T-cell (primary cell): Measurements from ENCODE around the gene SMIM1. TPM values are rescaled to one million over a fixed set of nuclear protein-coding genes. Genes with fewer than 3 reads are reported as not detected.
"Not testable (repeated sequence)": the region's sequence is repeated elsewhere in the genome, so short reads cannot be mapped to it uniquely, and the experiment has no call there.

Experiments used
- ATAC-seq, 4 experiments: fragments of 200-7000 bp in 3 of 4; fragments of 150-1000 bp in 1 of 4; cut with Tn5 transposase; replicated peaks in 1 of 4; 1 replicate in 3 of 4; 2 replicates in 1 of 4; pipeline ENCODE4 v1.10.0; 2021; ENCODE audit warnings: moderate library complexity in 3 of 4, mild to moderate bottlenecking in 2 of 4, moderate number of reproducible peaks in 1 of 4
- CTCF ChIA-PET, 2 donors: fragments of 300-600 bp; sonication (Branson Sonifier 250); formaldehyde crosslinking; loops; one replicate each; lab custom pipeline; 2022; ENCODE audit warnings: antibody characterized with exemption in 2 of 2; lab: Charles Lee
- POLR2A ChIA-PET, 2 donors: fragments of 300-600 bp; sonication (Branson Sonifier 250); formaldehyde crosslinking; loops; one replicate each; lab custom pipeline; 2022; ENCODE audit warnings: antibody characterized with exemption in 2 of 2; lab: Charles Lee
- DNase-seq, 35 experiments: peaks; one replicate each; pipeline versions ENCODE4 v3.0.0 to v3.0.0-alpha.2; 2013 to 2023
- H3K27ac ChIP-seq: one replicate; pipeline ENCODE4 v1.5.1; 2013; ENCODE audit warnings: low read length
- H3K27me3 ChIP-seq, 2 experiments: replicated peaks in 1 of 2; 1 replicate in 1 of 2; 2 replicates in 1 of 2; pipeline versions ENCODE4 v1.6.1 to v1.7.0; 2013; ENCODE audit warnings: low read length in 1 of 2, mixed read lengths in 1 of 2; ENCODE audit not compliant: control insufficient read depth in 2 of 2, insufficient read depth in 2 of 2; ENCODE audit errors: extremely low read depth in 1 of 2
- H3K36me3 ChIP-seq, 2 donors: 1 replicate in 1 of 2; 2 replicates in 1 of 2; pipeline versions ENCODE4 v1.6.1 to v1.7.0; 2013; ENCODE audit warnings: low read length in 1 of 2; ENCODE audit not compliant: control insufficient read depth in 2 of 2, insufficient read depth in 1 of 2; ENCODE audit errors: extremely low read depth in 1 of 2
- H3K4me1 ChIP-seq, 2 experiments: 1 replicate in 1 of 2; 2 replicates in 1 of 2; pipeline versions ENCODE4 v1.6.1 to v1.7.0; 2013; ENCODE audit warnings: low read length in 2 of 2, mixed read lengths in 1 of 2; ENCODE audit not compliant: insufficient read depth in 2 of 2, control insufficient read depth in 1 of 2; ENCODE audit errors: extremely low read depth in 1 of 2
- H3K4me3 ChIP-seq, 2 donors: 1 replicate in 1 of 2; 2 replicates in 1 of 2; pipeline versions ENCODE4 v1.5.1 to v1.7.0; 2013; ENCODE audit warnings: mild to moderate bottlenecking in 2 of 2, low read length in 1 of 2, moderate library complexity in 1 of 2; ENCODE audit not compliant: control insufficient read depth in 1 of 2; ENCODE audit errors: extremely low read depth in 1 of 2
- H3K9me3 ChIP-seq: 2 replicates; pipeline ENCODE4 v1.7.0; 2013
- H3K27ac Mint-ChIP-seq, 2 donors: one replicate each; pipeline ENCODE4 v1.8.0; 2020 to 2021; ENCODE audit warnings: mild to moderate bottlenecking in 2 of 2, mixed read lengths in 2 of 2
- H3K27me3 Mint-ChIP-seq, 2 donors: one replicate each; pipeline ENCODE4 v1.8.0; 2021 to 2022; ENCODE audit warnings: mixed read lengths in 2 of 2
- H3K36me3 Mint-ChIP-seq: one replicate; pipeline ENCODE4 v1.8.0; 2021; ENCODE audit warnings: mixed read lengths
- H3K4me1 Mint-ChIP-seq, 3 donors: one replicate each; pipeline ENCODE4 v1.8.0; 2020 to 2022; ENCODE audit warnings: mixed read lengths in 3 of 3, mild to moderate bottlenecking in 1 of 3
- H3K4me3 Mint-ChIP-seq, 3 donors: one replicate each; pipeline ENCODE4 v1.8.0; 2020 to 2022; ENCODE audit warnings: mild to moderate bottlenecking in 3 of 3, mixed read lengths in 3 of 3, moderate library complexity in 3 of 3
- H3K9me3 Mint-ChIP-seq, 3 donors: one replicate each; pipeline ENCODE4 v1.8.0; 2020 to 2022; ENCODE audit warnings: mixed read lengths in 3 of 3
- WGBS: methylation state at CpG from one replicate; pipeline ENCODE4 v1.1.5; 2013; ENCODE audit warnings: missing lambda C conversion rate; ENCODE audit not compliant: insufficient coverage; 5-methylcytosine and 5-hydroxymethylcytosine counted together
- total RNA-seq, 35 experiments: library from RNA in 6 of 35; stranded (reverse) in 6 of 35; fragments of 120-200 nt in 1 of 35; gene quantifications; one replicate each; pipeline versions ENCODE4 v1.2.1 to v1.2.4 and lab custom pipeline; 2013 to 2026

The SMIM1 gene
- total RNA-seq (1 to 10 TPM; 1.3 to 6.2 (median 4.2) TPM), total RNA-seq (lab: John Stamatoyannopoulos, UW) (0 to 2.0 (median 0.73) reads per million in 29 experiments)
- 1.4 TPM for total RNA-seq (2013)

GRCh38 chr1:3772715-3773571 is at the start of gene SMIM1:
TSS of gene SMIM1 (plus strand) at chr1:3772749. CDS start at chr1:3775374, 2,625 bp downstream.
- Histone ChIP-seq H3K9me3 (no peaks in the 10 kb centered on the region), H3K27ac (no peak within 1 kb of the TSS), H3K27me3 (peaks cover 0 to 30% of the 10 kb centered on the region in 2 experiments), H3K4me3 (peak within 1 kb of the TSS; percentile 47 to 63), H3K4me1 (peaks cover 7 to 33% of the 10 kb centered on the region in 2 experiments), H3K36me3 (no peaks in the 10 kb centered on the region)
- 17% methylated on average over 47 of the region's 55 CpGs for WGBS
- ChIA-PET CTCF (no interaction called here), POLR2A (no interaction called here)
- ATAC-seq (no peak), DNase-seq (peak in 1 of 35 experiments; percentile 23)
- Mint-ChIP-seq H3K4me1 (peaks cover 9 to 22% (median 12%) of the 10 kb centered on the region in 3 donors), H3K27ac (peak within 1 kb of the TSS in 1 of 2 donors; percentile 48), H3K9me3 (no peaks in the 10 kb centered on the region), H3K4me3 (peak within 1 kb of the TSS; percentile 67 to 74 (median 68)), H3K27me3 (no peaks in the 10 kb centered on the region), H3K36me3 (no peaks in the 10 kb centered on the region)

DNA sequence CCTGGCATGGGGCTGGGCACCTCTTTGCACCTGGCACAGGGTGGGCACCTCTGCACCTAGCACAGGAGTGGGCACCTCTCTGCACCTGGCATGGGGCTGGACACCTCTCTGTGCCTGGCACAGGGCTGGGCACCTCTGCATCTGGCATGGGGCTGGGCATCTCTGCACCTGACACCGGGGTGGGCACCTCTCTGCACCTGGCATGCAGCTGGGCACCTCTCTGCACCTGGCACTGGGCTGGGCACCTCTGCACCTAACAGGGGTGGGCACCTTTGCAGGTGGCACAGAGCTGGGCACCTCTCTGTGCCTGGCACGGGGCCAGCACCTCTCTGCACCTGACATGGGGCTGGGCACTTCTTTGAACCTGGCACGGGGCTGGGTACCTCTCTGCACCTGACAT is 49.7 kb upstream of the SMIM1 start:
- Histone ChIP-seq H3K4me1 (peaks cover 0 to 27% of the 10 kb centered on the region in 2 experiments), H3K9me3 (no peaks in the 10 kb centered on the region), H3K27me3 (peaks cover 0 to 30% of the 10 kb centered on the region in 2 experiments), H3K27ac (no peak overlapping the region), H3K36me3 (no peaks in the 10 kb centered on the region), H3K4me3 (no peak overlapping the region)
- no peak overlapping the region for H3K4me3 Mint-ChIP-seq
- 68% methylated on average over 3 of the region's 3 CpGs for WGBS
- DNase-seq, result no peak
- ChIA-PET CTCF (no interaction called here), POLR2A (no interaction called here)
- ATAC-seq, result no peak
- H3K27ac Mint-ChIP-seq, result no peak overlapping the region
- no peaks in the 10 kb centered on the region for H3K9me3 Mint-ChIP-seq
- no peaks in the 10 kb centered on the region for H3K36me3 Mint-ChIP-seq
- peaks cover 0 to 5% of the 10 kb centered on the region in 2 donors for H3K27me3 Mint-ChIP-seq
- peaks cover 1 to 14% (median 7%) of the 10 kb centered on the region in 3 donors for H3K4me1 Mint-ChIP-seq

GRCh38 chr1:3724416-3725030 is 48.0 kb upstream of the SMIM1 start:
- H3K27ac ChIP-seq, H3K36me3 ChIP-seq, H3K27me3 Mint-ChIP-seq, H3K9me3 Mint-ChIP-seq, H3K27ac Mint-ChIP-seq, H3K36me3 Mint-ChIP-seq, H3K4me3 Mint-ChIP-seq, POLR2A ChIA-PET, H3K4me3 ChIP-seq, H3K9me3 ChIP-seq: not testable (repeated sequence)
- peak; percentile 52 to 66 (median 60) for ATAC-seq
- Histone ChIP-seq H3K4me1 (peaks cover 0 to 17% of the 10 kb centered on the region in 2 experiments), H3K27me3 (peaks cover 0 to 31% of the 10 kb centered on the region in 2 experiments)
- DNase-seq, result peak; percentile 35 to 86 (median 68)
- WGBS, result 44% methylated on average over 15 of the region's 18 CpGs
- peaks cover 1 to 12% (median 5%) of the 10 kb centered on the region in 3 donors for H3K4me1 Mint-ChIP-seq
- CTCF ChIA-PET, result interaction anchor here (0.6 to 1.6 kb wide), 4 partner anchors 29 to 272 kb away, joined by 3 to 10 read pairs (median 4); no protein-coding TSS in a partner anchor

DNA sequence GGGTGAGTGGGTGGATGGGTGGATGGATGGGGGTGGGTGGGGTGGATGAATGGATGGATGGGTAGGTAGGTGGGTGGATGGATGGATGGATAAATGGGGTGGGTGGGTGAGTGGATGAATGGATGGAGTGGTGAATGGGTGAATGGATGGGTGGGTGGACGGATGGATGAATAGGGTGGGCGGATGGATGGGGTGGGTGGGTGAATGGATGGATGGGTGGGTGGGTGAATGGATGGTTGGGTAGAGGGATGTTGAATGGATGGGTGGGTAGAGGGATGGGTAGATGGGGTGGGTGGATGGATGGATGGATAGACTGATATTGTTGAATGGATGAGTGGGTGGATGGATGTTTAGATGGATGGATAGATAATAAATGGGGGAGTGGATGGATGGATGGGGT is 47.2 kb upstream of the SMIM1 start:
- Mint-ChIP-seq H3K27me3 (peaks cover 5 to 8% of the 10 kb centered on the region in 2 donors), H3K9me3 (no peaks in the 10 kb centered on the region), H3K36me3 (no peaks in the 10 kb centered on the region), H3K4me1 (peaks cover 0 to 5% (median 1%) of the 10 kb centered on the region in 3 donors), H3K27ac (no peak overlapping the region), H3K4me3 (no peak overlapping the region)
- H3K4me1 ChIP-seq, result peaks cover 0 to 9% of the 10 kb centered on the region in 2 experiments
- DNase-seq (no peak), ATAC-seq (no peak)
- ChIA-PET CTCF (interaction anchor here in 1 of 2 donors (1.4 kb wide), 1 partner anchor 234 kb away, joined by 3 read pairs; no protein-coding TSS in a partner anchor), POLR2A (no interaction called here)
- H3K27me3 ChIP-seq, result peaks cover 0 to 38% of the 10 kb centered on the region in 2 experiments
- no peaks in the 10 kb centered on the region for H3K36me3 ChIP-seq
- H3K4me3 ChIP-seq, result no peak overlapping the region
- 97% methylated on average over 2 of the region's 2 CpGs for WGBS
- no peak overlapping the region for H3K27ac ChIP-seq
- H3K9me3 ChIP-seq, result no peaks in the 10 kb centered on the region

- H3K27me3 Mint-ChIP-seq, result peaks cover 7 to 8% of the 10 kb centered on the region in 2 donors
- WGBS, result 39% methylated on average over 28 of the region's 37 CpGs
- H3K27ac Mint-ChIP-seq, result no peak overlapping the region
- DNase-seq, result peak in 1 of 35 experiments; percentile 9
- H3K4me3 Mint-ChIP-seq, result no peak overlapping the region
- no peaks in the 10 kb centered on the region for H3K4me1 Mint-ChIP-seq
- POLR2A ChIA-PET, result no interaction called here
- Histone ChIP-seq H3K4me1 (peaks cover 0 to 4% of the 10 kb centered on the region in 2 experiments), H3K36me3 (no peaks in the 10 kb centered on the region), H3K9me3 (no peaks in the 10 kb centered on the region), H3K27me3 (peaks cover 0 to 55% of the 10 kb centered on the region in 2 experiments), H3K27ac (no peak overlapping the region), H3K4me3 (no peak overlapping the region)
- no peak for ATAC-seq
- CTCF ChIA-PET, result interaction anchor here in 1 of 2 donors (0.6 kb wide), 1 partner anchor 116 kb away, joined by 6 read pairs; no protein-coding TSS in a partner anchor
- no peaks in the 10 kb centered on the region for H3K9me3 Mint-ChIP-seq
- H3K36me3 Mint-ChIP-seq, result no peaks in the 10 kb centered on the region
These were observed 45.3 kb upstream of the SMIM1 start for GRCh38 chr1:3727042-3727824.
